Measurements from ENCODE around the gene IGFL1.

Gene IGFL1

DNA sequence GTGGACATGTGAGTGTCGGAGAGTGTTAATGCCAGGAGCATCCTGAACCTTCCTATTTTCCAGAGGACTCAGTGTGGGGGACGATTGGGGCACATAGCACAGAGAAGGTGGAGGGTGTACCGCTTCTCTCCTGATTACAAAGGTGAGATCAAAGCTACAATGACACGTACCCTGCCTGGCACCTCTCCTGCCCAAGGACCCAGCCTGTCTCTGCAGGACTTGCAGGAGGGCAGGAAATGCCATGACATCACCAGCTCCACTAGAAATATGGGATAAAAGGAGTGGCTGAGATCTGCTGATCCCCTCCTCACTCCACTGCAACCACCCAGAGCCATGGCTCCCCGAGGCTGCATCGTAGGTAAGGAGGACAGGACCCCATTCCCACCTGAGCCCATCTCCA lies at the start of gene IGFL1:
Gene IGFL1 (plus strand): TSS at position 301 of the 400 bp plus-strand sequence. CDS start 33 bp downstream, at position 334.
- TF ChIP-seq GATA2 (IDR thresholded peaks at IDR 0.05; ENCODE audit: low read depth, low read length) (no peak), GATA3 (IDR thresholded peaks at IDR 0.05; ENCODE audit: low read depth, low read length) (no peak)

GRCh38 chr19:46180701-46181387 lies 48.7 kb upstream of the IGFL1 start:
- TF ChIP-seq GATA2 (IDR thresholded peaks at IDR 0.05; ENCODE audit: low read depth, low read length), result no peak
- no peak for TF ChIP-seq GATA3 (IDR thresholded peaks at IDR 0.05; ENCODE audit: low read depth, low read length)

DNA sequence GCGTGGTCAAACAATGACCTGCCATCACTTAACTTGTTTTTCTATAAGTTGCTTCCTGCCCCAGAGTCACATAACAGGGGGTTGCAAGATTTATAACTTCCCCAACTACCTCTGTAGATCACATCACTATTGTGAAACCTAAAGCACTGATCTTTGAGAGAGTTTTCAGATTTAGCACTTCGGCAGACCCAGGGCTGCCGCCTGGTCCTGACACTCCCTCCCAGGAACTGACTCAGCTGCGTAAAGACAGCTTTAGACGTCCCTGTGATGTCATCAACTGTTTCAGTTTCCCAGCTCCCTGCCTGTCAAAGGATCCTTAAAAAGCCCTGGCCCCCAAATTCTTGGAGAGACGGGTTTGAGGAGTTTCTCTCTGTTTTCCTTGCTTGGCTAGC lies 48.2 kb upstream of the IGFL1 start:
- TF ChIP-seq GATA3 (IDR thresholded peaks at IDR 0.05; ENCODE audit: low read depth, low read length), result no peak
- TF ChIP-seq GATA2 (IDR thresholded peaks at IDR 0.05; ENCODE audit: low read depth, low read length), result no peak

DNA sequence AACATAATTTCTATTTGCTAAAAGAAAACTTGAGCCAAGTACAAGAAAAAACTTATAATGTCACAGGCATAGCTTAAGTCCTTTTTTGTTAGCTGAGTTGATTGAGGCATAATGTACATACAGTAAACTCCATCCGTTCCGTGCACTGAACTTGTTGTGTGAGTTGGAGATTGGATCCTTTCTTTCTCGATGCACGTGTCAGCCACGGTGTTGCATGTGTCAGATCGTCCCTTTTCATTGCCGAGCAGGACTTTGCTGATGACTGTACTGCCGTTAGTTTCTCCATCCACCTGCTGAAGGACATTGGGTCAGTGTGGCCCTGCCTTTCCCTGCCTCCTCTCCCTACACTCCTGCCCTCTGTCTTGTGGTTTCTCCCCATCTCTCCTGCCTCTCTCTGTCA lies 47.1 kb upstream of the IGFL1 start:
- TF ChIP-seq GATA3 (IDR thresholded peaks at IDR 0.05; ENCODE audit: low read depth, low read length), result no peak

DNA sequence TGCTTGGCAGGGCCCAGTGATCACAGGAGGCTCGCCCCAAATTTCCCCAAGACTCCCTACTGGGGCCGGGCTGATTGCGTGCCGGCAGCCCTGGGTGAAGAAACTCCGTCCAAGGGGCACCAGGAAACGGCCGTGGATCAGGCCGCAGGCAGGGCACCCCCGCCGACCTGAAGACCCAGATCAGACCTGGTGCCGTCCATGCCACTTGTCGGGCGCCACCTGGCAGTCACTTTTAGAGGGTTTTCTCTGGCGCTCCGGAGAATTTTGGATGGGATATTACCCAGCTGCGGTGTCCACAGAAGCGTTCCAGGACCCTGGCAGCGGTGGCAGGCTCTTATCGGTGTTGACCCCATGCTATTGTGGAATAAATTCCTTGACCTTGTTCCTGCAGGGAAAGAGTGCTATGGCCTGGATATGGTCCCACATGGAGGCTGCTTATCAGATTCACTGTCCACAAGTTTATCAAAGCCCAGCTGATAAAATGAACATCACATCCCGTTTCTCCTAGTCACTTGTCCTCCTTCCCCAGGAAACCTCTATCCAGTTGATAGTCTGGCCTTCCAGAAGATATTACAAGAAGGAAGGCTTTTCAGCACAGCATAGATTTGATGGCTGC lies 43.3 kb upstream of the IGFL1 start:
- TF ChIP-seq GATA3 (IDR thresholded peaks at IDR 0.05; ENCODE audit: low read depth, low read length), result no peak
- peak; percentile 81 for TF ChIP-seq GATA2 (IDR thresholded peaks at IDR 0.05; ENCODE audit: low read depth, low read length)

GRCh38 chr19:46186717-46187101 lies 42.8 kb upstream of the IGFL1 start:
- no peak for TF ChIP-seq GATA2 (IDR thresholded peaks at IDR 0.05; ENCODE audit: low read depth, low read length)
- no peak for TF ChIP-seq GATA3 (IDR thresholded peaks at IDR 0.05; ENCODE audit: low read depth, low read length)

DNA sequence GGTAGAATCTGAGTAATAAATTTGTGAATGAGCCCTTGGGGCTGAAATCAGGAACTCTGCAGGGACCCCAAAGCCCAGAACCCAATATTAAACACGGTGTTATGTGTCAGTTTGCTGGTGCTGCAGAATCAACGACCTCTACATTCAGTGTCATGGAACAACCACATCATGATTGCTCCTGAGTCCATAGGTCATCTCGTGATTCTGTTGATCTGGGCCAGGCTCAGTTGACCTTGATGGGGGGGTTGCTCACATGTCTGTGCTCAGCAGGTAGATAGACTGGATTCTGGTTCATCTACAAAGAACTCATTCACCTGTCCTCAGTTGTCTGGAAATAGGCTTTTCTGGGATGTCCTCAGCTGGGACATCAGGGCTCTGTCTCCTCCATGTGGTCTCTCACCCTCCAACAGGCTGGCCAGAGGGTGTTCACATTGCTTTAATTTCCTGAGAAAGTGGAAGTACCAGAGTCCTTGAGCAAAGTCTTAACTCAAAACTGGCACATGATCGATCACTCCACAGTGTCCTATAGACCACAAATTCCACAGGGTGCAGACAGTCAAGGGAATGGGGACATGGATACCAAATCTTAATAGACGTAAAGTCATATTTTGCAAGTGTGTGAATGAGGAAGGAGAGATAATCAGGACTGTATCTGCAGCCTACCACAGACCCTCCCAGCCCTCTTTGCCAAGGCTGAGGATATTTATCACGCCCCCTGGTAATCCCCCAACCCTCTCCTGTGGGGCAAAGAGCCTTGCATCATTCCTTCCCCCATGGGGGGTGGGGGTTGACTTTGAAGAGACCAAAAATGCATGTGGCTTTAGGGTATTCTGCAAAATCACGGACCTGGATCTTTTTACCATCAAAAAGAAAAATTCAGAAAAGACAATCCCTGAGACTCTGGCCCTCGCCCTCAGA lies 39.3 kb upstream of the IGFL1 start:
- TF ChIP-seq GATA3 (IDR thresholded peaks at IDR 0.05; ENCODE audit: low read depth, low read length) (no peak), GATA2 (IDR thresholded peaks at IDR 0.05; ENCODE audit: low read depth, low read length) (no peak)

DNA sequence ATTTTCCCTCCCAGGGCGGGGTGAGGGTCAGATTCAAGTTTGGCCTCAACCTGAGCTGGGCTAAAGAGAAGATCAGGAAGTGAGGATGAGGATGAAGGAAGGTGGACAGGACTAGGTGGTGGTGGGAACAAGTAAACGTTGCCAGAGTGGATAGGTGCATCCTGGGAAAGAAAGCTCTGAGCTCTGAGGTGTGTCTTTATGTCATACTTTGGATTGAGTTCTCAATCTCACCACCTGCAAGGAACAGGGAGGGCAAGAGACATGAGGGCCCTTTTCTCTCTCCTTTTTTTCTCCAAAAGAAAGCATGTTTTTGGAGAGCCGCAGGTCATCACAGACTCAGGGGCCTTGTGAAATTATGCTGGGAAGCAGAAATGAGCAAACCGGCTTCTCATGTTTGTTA lies 38.2 kb upstream of the IGFL1 start:
- TF ChIP-seq GATA3 (IDR thresholded peaks at IDR 0.05; ENCODE audit: low read depth, low read length) (no peak), GATA2 (IDR thresholded peaks at IDR 0.05; ENCODE audit: low read depth, low read length) (no peak)

- no peak for TF ChIP-seq GATA2 (IDR thresholded peaks at IDR 0.05; ENCODE audit: low read depth, low read length)
- TF ChIP-seq GATA3 (IDR thresholded peaks at IDR 0.05; ENCODE audit: low read depth, low read length), result no peak
Measured at GRCh38 chr19:46191972-46192371, 37.6 kb upstream of the IGFL1 start.

- TF ChIP-seq GATA3 (IDR thresholded peaks at IDR 0.05; ENCODE audit: low read depth, low read length) (no peak), GATA2 (IDR thresholded peaks at IDR 0.05; ENCODE audit: low read depth, low read length) (no peak)
Measured at GRCh38 chr19:46192992-46193650, 36.4 kb upstream of the IGFL1 start.

- no peak for TF ChIP-seq GATA2 (IDR thresholded peaks at IDR 0.05; ENCODE audit: low read depth, low read length)
- TF ChIP-seq GATA3 (IDR thresholded peaks at IDR 0.05; ENCODE audit: low read depth, low read length), result no peak
Measured at GRCh38 chr19:46193678-46194077, 35.9 kb upstream of the IGFL1 start.

DNA sequence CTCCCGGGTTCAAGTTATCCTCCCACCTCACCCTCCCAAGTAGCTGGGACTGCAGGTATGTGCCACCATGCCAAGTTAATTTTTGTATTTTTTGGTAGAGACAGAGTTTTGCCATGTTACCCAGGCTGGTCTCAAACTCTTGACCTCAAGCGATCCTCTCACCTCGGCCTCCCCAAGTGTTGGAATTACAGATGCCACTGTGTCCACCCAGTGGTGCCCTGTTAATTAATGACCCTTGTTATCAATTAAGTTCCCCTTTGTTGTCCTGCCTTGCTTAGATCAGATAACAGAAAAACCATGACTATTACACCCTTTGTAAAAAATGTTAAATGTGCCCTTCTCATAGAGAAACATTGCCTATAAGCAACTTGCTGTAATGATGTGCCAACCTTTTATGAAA lies 34.4 kb upstream of the IGFL1 start:
- TF ChIP-seq GATA3 (IDR thresholded peaks at IDR 0.05; ENCODE audit: low read depth, low read length) (no peak), GATA2 (IDR thresholded peaks at IDR 0.05; ENCODE audit: low read depth, low read length) (no peak)

GRCh38 chr19:46196410-46197124 lies 33.0 kb upstream of the IGFL1 start:
- no peak for TF ChIP-seq GATA2 (IDR thresholded peaks at IDR 0.05; ENCODE audit: low read depth, low read length)
- no peak for TF ChIP-seq GATA3 (IDR thresholded peaks at IDR 0.05; ENCODE audit: low read depth, low read length)

All from SH-SY5Y (cell line).